Measurements from ENCODE around the gene FTSJ1. TPM values are rescaled to one million over a fixed set of nuclear protein-coding genes. Genes with fewer than 3 reads are reported as not detected.
"Not testable (repeated sequence)": the region's sequence is repeated elsewhere in the genome, so short reads cannot be mapped to it uniquely, and the experiment has no call there.

The FTSJ1 gene
- total RNA-seq (2014; rRNA removed; shearing (Covaris generic)), result 70.7 and 85.9 TPM in 2 replicates

- DNase-seq (ENCODE audit: low spot score), result peak; percentile 86
Observed at GRCh38 chrX:48475774-48476577, at the start of gene FTSJ1. TSS of gene FTSJ1 (plus strand) at chrX:48476199. CDS start at chrX:48478048, 1,849 bp downstream.

- DNase-seq (ENCODE audit: low spot score), result not testable (repeated sequence)
Observed at GRCh38 chrX:48427027-48427716, 48.8 kb upstream of the FTSJ1 start.

- DNase-seq (ENCODE audit: low spot score), result not testable (repeated sequence)
Observed at GRCh38 chrX:48429606-48430005, 46.4 kb upstream of the FTSJ1 start.

- DNase-seq (ENCODE audit: low spot score), result not testable (repeated sequence)
Observed at GRCh38 chrX:48430166-48430565, 45.8 kb upstream of the FTSJ1 start.

- DNase-seq (ENCODE audit: low spot score), result not testable (repeated sequence)
Observed at GRCh38 chrX:48433713-48434112, 42.3 kb upstream of the FTSJ1 start.

GRCh38 chrX:48447201-48447600 is 28.8 kb upstream of the FTSJ1 start:
- not testable (repeated sequence) for DNase-seq (ENCODE audit: low spot score)

- DNase-seq (ENCODE audit: low spot score), result no peak
Observed at GRCh38 chrX:48450076-48450475, 25.9 kb upstream of the FTSJ1 start.

GRCh38 chrX:48451708-48452107 is 24.3 kb upstream of the FTSJ1 start:
- DNase-seq (ENCODE audit: low spot score), result no peak

- DNase-seq (ENCODE audit: low spot score), result no peak
Observed at GRCh38 chrX:48456628-48457331, 19.2 kb upstream of the FTSJ1 start.

GRCh38 chrX:48458711-48459110 is 17.3 kb upstream of the FTSJ1 start:
- no peak for DNase-seq (ENCODE audit: low spot score)

- DNase-seq (ENCODE audit: low spot score), result no peak
Observed at GRCh38 chrX:48459483-48459882, 16.5 kb upstream of the FTSJ1 start.

GRCh38 chrX:48460031-48460430 is 16.0 kb upstream of the FTSJ1 start:
- no peak for DNase-seq (ENCODE audit: low spot score)

- DNase-seq (ENCODE audit: low spot score), result no peak
Observed at GRCh38 chrX:48460606-48461005, 15.4 kb upstream of the FTSJ1 start.

- DNase-seq (ENCODE audit: low spot score), result no peak
Observed at GRCh38 chrX:48461830-48462229, 14.2 kb upstream of the FTSJ1 start.

GRCh38 chrX:48465336-48465933 is 10.6 kb upstream of the FTSJ1 start:
- DNase-seq (ENCODE audit: low spot score), result peak; percentile 50

GRCh38 chrX:48466696-48467095 is 9.3 kb upstream of the FTSJ1 start:
- DNase-seq (ENCODE audit: low spot score), result no peak

- DNase-seq (ENCODE audit: low spot score), result no peak
Observed at GRCh38 chrX:48467281-48467761, 8.7 kb upstream of the FTSJ1 start.

GRCh38 chrX:48468247-48468671 is 7.7 kb upstream of the FTSJ1 start:
- no peak for DNase-seq (ENCODE audit: low spot score)

- no peak for DNase-seq (ENCODE audit: low spot score)
Observed at GRCh38 chrX:48468693-48469691, 7.0 kb upstream of the FTSJ1 start.

GRCh38 chrX:48470110-48470832 is 5.7 kb upstream of the FTSJ1 start, which contains the start of gene SLC38A5:
TSS of gene SLC38A5 (minus strand) at chrX:48470260. CDS start at chrX:48467924, 2,336 bp downstream.
- no peak for DNase-seq (ENCODE audit: low spot score)
